Stimulated activated naive CD4-positive, alpha-beta T cell (primary cell): ENCODE measurements around the gene EEF1A2.

Experiments
- DNase-seq, 6 experiments: peaks; one replicate each; lab custom pipeline; 2025; lab: John Stamatoyannopoulos, UW

EEF1A2 gene

GRCh38 chr20:63452341-63452740, 46.5 kb downstream of the EEF1A2 start:
- no peak for DNase-seq

- DNase-seq: no peak
Measured at GRCh38 chr20:63451821-63452220, 47.1 kb downstream of the EEF1A2 start.

- no peak for DNase-seq
Measured at GRCh38 chr20:63449796-63450730, 48.8 kb downstream of the EEF1A2 start.

GRCh38 chr20:63449025-63449424, 49.9 kb downstream of the EEF1A2 start:
- DNase-seq: no peak

GRCh38 chr20:63448031-63448430, 50.9 kb downstream of the EEF1A2 start:
- DNase-seq: no peak

- DNase-seq: no peak
Measured at GRCh38 chr20:63447320-63447719, 51.6 kb downstream of the EEF1A2 start.

- DNase-seq: no peak
Measured at GRCh38 chr20:63446216-63447024, 52.5 kb downstream of the EEF1A2 start.

GRCh38 chr20:63445075-63445734, 53.7 kb downstream of the EEF1A2 start:
- DNase-seq: no peak

- no peak for DNase-seq
Measured at GRCh38 chr20:63444548-63444947, 54.3 kb downstream of the EEF1A2 start.

GRCh38 chr20:63443606-63444395, 55.1 kb downstream of the EEF1A2 start:
- DNase-seq: no peak

- DNase-seq: peak; percentile 5 to 48 (median 34)
Measured at GRCh38 chr20:63442100-63442493, 56.8 kb downstream of the EEF1A2 start.

- DNase-seq: peak in 2 of 6 experiments; percentile 20 to 24
Measured at GRCh38 chr20:63441136-63442099, 57.5 kb downstream of the EEF1A2 start.

GRCh38 chr20:63440366-63440955, 58.4 kb downstream of the EEF1A2 start:
- DNase-seq: no peak

- DNase-seq: no peak
Measured at GRCh38 chr20:63439866-63440265, 59.0 kb downstream of the EEF1A2 start.

- no peak for DNase-seq
Measured at GRCh38 chr20:63438121-63438520, 60.8 kb downstream of the EEF1A2 start.
